GM23338 (cell line): ENCODE measurements around the gene TPM1.

Experiments used
- CREB1 ChIP-seq: fragments of 250-450 bp; sonication (Bioruptor Pico); IDR thresholded peaks from 2 replicates; pipeline ENCODE4 v1.5.0; 2020; ENCODE audit warnings: low read depth, mild to moderate bottlenecking, moderate library complexity
- CTCF ChIP-seq, 2 experiments: fragments of 200-600 bp in 1 of 2; sonication (generic) in 1 of 2; conservative IDR thresholded peaks; 2 replicates each; pipeline versions ENCODE4 v1.5.1 to v1.6.1; 2016 to 2017; ENCODE audit warnings: antibody characterized with exemption in 2 of 2, low read depth in 2 of 2, mild to moderate bottlenecking in 2 of 2, moderate library complexity in 1 of 2
- ETS1 ChIP-seq: IDR thresholded peaks from 2 replicates; pipeline ENCODE4 v1.6.1; 2016; ENCODE audit warnings: antibody characterized with exemption
- EZH2 ChIP-seq: fragments of 200-600 bp; sonication (generic); IDR thresholded peaks from one replicate; pipeline ENCODE4 v1.8.0; 2017; ENCODE audit warnings: antibody characterized with exemption, mild to moderate bottlenecking, low read depth; ENCODE audit not compliant: unreplicated experiment
- EZH2phosphoT487 ChIP-seq: fragments of 200-600 bp; sonication (generic); IDR thresholded peaks from one replicate; pipeline ENCODE4 v1.8.1; 2018; ENCODE audit warnings: antibody characterized with exemption; ENCODE audit not compliant: unreplicated experiment
- JUNB ChIP-seq: IDR thresholded peaks from one replicate; pipeline ENCODE4 v1.6.1; 2016; ENCODE audit warnings: antibody characterized with exemption; ENCODE audit not compliant: unreplicated experiment
- NANOG ChIP-seq: IDR thresholded peaks from 2 replicates; pipeline ENCODE4 v1.6.1; 2016; ENCODE audit warnings: antibody characterized with exemption, borderline replicate concordance
- POLR2AphosphoS5 ChIP-seq: IDR thresholded peaks from 2 replicates; pipeline ENCODE4 v1.6.1; 2016; ENCODE audit warnings: antibody characterized with exemption, low read depth
- REST ChIP-seq: IDR thresholded peaks from one replicate; pipeline ENCODE4 v1.6.1; 2018; ENCODE audit warnings: antibody characterized with exemption; ENCODE audit not compliant: unreplicated experiment
- STAT1 ChIP-seq: IDR thresholded peaks from one replicate; pipeline ENCODE4 v1.6.1; 2016; ENCODE audit warnings: antibody characterized with exemption; ENCODE audit not compliant: unreplicated experiment
- ZNF114 ChIP-seq: fragments of 250-450 bp; sonication (Bioruptor Pico); IDR thresholded peaks from 2 replicates; pipeline ENCODE4 v1.5.0; 2020; ENCODE audit warnings: mild to moderate bottlenecking, moderate library complexity
- ZNF331 ChIP-seq: fragments of 250-450 bp; sonication (Bioruptor Pico); IDR thresholded peaks from 2 replicates; pipeline ENCODE4 v1.5.0; 2020; ENCODE audit warnings: low read depth, mild to moderate bottlenecking, moderate library complexity
- ZNF462 ChIP-seq: fragments of 250-450 bp; sonication (Bioruptor Pico); IDR thresholded peaks from 2 replicates; pipeline ENCODE4 v1.5.0; 2020; ENCODE audit warnings: mild to moderate bottlenecking, moderate library complexity

GRCh38 chr15:63044645-63045464 is 2.3 kb downstream of the TPM1 start:
- TF ChIP-seq CTCF (conservative IDR thresholded peaks at IDR 0.05; ENCODE audit: low read depth in 2 of 2): no peak
- no peak for TF ChIP-seq JUNB
- TF ChIP-seq REST: no peak
- peak; percentile 9; the same call in 1 of the 2 replicates for TF ChIP-seq POLR2AphosphoS5
- no peak for TF ChIP-seq EZH2
- TF ChIP-seq EZH2phosphoT487: no peak
- no peak for TF ChIP-seq ETS1
- TF ChIP-seq CREB1 (CRISPR knock-in tag): no peak
- no peak for TF ChIP-seq ZNF114
- TF ChIP-seq NANOG: no peak
- TF ChIP-seq STAT1: no peak
- no peak for TF ChIP-seq ZNF331 (CRISPR knock-in tag)
- no peak for TF ChIP-seq ZNF462 (CRISPR knock-in tag)
